Measurements from ENCODE around the gene ARRB2.
"Not testable (repeated sequence)": the region's sequence is repeated elsewhere in the genome, so short reads cannot be mapped to it uniquely, and the experiment has no call there.

ARRB2 gene

DNA sequence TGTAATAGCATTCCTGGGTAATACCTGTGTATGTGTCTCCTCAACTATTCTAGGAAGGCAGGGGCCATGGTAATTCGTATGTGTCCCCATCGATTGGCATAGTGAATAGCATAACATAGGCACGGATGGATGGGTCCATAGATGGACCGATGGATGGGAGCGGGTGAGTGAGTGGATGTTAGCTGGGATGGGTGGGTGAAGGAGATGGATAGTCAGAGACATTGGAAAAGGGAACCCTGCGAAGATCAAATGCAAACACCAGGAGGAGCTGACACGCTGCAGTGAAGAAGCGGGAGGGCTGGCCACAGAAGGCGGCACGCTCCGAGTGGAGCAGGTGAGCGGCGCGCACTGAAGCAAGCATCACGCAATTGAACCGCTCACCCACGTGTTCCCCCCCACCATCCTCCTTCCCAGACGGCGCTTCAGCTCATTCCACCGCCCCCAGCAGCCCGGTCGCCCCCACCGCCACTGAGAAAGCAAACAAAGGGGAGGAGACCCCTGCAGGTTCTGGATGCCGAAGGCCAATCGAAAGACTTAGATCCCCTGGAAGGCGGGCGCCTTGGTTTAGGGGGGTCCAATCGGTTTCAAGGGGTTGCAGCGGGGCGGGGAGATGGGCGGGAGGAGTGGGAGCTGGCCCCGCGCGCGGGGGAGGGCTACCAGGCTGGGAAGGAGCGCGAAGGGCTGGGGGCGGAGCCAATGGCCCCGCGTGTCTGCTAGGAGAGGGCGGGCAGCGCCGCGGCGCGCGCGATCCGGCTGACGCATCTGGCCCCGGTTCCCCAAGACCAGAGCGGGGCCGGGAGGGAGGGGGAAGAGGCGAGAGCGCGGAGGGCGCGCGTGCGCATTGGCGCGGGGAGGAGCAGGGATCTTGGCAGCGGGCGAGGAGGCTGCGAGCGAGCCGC, at the start of gene ARRB2:
Gene ARRB2 (plus strand): TSS at position 839 of the 899 bp plus-strand sequence. CDS start 90 bp downstream, outside the sequence.
- in situ Hi-C loops (cut with HindIII; ENCODE audit: low pct_ligation_motif_present, low pct_unique_long_range_greater_than_20kb, low sequenced_read_pairs), result no loop called here
- DNase-seq, result peak; percentile 99

DNA sequence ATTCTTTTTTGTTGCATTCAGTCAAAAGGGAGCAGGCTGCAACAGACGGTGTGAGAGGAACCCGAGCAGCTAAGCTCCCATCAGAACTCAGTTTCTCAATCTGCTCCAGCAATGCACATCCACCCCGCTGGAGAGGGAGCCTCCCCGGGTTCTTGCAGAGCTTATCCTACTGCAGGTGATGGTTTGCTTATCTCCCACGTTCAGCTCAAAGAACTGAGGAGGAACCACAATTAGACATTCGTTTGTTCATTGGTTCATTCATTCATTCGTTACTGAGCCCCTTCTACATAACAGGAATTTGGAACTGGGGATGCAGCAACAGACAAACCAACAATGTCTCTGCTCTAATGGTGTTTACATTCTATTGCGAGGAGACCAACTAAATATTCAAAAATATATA, 46.7 kb upstream of the ARRB2 start:
- in situ Hi-C loops (cut with HindIII; ENCODE audit: low pct_ligation_motif_present, low pct_unique_long_range_greater_than_20kb, low sequenced_read_pairs), result no loop called here
- DNase-seq, result no peak

DNA sequence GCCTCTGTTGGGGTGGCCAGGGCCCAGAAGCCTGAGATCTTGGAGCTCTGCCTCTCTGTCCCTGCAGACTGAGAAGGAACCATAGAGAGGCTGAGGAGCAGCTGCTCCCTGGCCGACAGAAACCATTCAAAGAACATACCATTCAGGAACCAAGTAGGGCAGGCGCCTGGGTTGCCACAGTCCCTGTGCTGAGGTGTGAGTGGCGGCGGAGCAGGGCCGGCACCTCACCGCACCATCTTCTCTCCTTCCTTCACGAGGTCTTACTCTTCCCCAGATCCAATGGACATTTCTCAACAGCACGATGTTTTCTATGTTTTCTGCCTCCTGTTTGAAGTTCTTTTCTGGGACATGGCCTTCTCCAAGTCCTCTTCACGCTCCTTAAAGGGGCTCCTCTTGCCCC, 46.2 kb upstream of the ARRB2 start:
- no peak for DNase-seq
- in situ Hi-C loops (cut with HindIII; ENCODE audit: low pct_ligation_motif_present, low pct_unique_long_range_greater_than_20kb, low sequenced_read_pairs), result no loop called here

DNA sequence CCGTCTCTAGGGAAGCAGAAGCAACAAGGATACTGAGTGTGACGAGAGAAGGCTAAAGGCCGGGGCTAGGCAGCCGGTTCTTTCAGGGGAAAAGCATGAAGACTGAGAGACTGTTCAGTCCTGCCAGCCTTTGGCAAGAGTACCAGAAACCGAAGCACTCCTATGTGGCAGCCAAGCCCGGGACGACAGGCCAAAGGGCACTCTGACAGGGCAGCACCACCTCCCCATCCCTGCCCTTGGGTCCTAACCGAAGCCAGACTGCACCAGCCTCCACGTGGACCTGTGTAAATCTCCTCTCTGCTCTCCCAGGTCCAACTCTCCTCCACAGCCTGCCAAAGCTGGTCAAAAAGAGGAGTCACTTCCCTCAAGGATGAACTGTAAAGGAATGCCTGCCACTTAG, 45.4 kb upstream of the ARRB2 start:
- in situ Hi-C loops (cut with HindIII; ENCODE audit: low pct_ligation_motif_present, low pct_unique_long_range_greater_than_20kb, low sequenced_read_pairs), result no loop called here
- DNase-seq, result no peak

DNA sequence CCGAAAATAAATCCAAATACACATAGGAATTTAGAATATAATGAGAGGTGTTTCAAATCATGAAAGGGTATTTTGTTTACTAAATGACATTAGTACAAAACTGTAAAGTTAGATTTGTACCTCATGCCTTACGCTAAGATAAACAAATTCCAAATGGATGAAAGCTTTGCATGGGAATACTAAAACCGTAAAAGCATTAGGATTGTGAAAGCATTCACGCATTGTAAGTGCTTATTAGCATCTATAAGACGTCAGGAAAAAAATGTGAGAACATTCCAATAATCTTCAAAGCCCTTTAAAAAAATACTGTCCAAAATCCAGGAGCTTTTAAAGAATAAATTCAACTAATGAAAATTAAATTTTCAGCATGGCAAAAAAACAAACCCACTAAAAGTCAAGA, 44.1 kb upstream of the ARRB2 start:
- in situ Hi-C loops (cut with HindIII; ENCODE audit: low pct_ligation_motif_present, low pct_unique_long_range_greater_than_20kb, low sequenced_read_pairs), result no loop called here
- DNase-seq, result no peak

DNA sequence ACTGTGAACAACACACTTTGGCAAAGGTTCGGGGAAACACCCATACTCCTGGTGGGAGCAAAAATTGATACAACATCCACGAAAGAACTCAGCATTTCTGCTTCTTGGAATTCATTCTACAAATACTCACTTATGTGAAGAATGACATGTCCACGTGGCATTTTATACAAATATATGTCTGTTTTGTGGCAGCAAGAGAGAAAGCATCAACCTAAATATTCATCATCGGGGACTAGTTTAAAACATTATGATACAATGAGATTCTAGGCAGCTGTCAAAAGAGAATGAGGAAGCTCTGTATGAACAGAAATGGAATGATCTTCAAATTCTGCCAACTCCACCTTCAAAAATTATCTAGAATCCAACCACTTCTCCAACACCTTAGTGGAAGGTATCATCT, 43.3 kb upstream of the ARRB2 start:
- no peak for DNase-seq
- in situ Hi-C loops (cut with HindIII; ENCODE audit: low pct_ligation_motif_present, low pct_unique_long_range_greater_than_20kb, low sequenced_read_pairs), result no loop called here

DNA sequence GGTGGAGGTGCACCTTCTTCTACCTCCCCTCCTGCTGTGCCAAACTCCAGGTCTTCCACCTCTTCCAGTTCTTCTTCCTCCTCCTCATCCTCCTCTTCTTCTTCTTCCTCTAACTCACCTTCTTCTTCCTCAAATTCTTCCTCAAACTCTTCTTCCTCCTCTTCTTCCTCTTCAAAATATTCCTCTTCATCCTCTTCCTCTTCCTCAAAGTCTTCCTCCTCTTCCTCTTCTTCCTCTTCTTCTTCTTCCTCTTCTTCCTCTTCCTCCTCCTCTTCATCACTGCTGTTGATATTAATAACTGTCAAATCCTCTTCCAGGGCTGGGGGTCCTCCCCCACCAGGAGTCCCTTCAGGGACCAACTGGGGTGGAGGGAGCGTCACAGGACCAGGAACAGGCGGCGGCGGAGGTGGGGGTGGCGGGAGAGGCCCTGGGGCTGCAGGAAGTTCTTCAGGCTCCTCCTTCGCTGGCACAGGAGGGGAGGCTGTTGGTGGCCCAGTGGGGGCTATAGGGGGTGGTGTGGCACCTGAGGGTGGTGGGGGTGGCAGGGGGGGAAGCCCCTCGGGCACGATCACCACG, 38.3 kb upstream of the ARRB2 start:
- in situ Hi-C loops (cut with HindIII; ENCODE audit: low pct_ligation_motif_present, low pct_unique_long_range_greater_than_20kb, low sequenced_read_pairs), result no loop called here
- DNase-seq, result no peak

DNA sequence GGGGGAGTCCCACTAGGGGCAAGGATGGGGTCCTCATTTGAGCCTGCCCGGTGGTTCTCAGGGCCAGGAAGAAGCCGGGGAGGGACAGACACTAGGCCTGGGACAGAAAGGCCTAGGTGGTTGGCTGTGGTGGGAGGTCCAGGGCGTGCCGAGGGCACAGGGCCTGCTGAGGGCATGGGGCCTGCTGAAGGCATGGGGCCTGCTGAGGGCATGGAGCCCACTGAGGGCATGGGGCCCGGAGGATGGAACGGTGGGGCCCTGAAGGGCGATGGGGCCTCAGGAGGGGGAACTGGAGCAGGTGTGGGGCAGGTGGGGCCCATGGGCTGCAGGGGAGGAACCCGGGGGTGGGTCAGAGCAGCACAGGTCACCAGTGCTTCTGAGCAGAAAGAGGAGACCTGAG, 37.7 kb upstream of the ARRB2 start:
- no peak for DNase-seq
- in situ Hi-C loops (cut with HindIII; ENCODE audit: low pct_ligation_motif_present, low pct_unique_long_range_greater_than_20kb, low sequenced_read_pairs), result no loop called here

DNA sequence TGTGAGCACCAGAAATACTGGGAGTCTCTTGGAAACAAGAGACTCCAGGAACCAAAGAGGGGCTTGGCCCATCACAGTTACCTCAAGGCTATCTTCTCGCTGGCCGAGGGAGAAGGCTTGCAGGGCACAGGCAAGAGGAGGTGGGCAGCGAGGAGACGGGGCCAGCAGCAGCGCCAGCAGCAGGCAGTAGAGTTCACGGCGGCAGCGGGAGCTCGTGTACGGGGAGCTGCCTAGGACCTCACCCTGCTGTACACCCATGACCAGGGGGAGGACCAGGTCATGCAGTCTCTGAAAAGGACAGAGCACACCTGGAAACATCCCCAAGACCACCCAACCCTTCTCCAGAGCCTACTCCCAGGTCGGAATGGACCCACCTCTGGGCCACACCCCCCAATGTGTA, 37.3 kb upstream of the ARRB2 start:
- in situ Hi-C loops (cut with HindIII; ENCODE audit: low pct_ligation_motif_present, low pct_unique_long_range_greater_than_20kb, low sequenced_read_pairs), result no loop called here

DNA sequence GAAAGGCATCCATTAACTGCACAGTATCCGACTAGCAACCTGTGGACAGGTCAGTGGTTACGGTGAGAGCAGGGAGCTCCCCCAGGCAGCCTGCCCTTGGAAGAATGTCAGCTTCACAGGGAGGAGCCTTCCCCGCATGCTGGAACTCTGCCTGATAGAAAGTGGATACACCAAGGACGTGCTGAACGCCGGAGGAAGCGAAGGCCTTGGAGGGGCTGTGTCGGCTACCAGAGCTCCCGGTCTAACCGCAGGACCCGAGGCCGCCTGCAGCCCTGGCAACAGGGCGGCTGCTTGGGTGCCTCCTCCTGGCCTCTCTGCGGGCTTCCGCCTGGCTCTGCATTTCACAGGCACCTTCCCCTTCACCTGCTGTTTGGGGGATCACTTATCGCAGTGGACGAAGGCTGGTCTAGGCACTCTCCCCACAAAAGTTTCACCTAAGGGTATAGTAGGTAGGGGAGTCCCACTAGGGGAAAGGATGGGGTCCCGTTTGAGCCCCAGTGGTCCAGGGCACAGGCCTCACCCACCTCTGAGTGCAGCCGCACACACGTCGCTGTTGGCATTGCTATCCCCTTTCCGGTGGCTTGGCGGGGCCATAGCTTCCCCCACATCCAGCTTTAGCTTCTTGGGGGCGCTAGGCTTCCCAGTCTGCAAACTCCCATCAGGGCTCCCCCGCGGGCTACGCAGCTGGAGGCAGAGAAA, 36.3 kb upstream of the ARRB2 start:
- DNase-seq, result no peak
- in situ Hi-C loops (cut with HindIII; ENCODE audit: low pct_ligation_motif_present, low pct_unique_long_range_greater_than_20kb, low sequenced_read_pairs), result no loop called here

More for the DNA sequence above, 37.3 kb upstream of the ARRB2 start:
- no peak for DNase-seq

DNA sequence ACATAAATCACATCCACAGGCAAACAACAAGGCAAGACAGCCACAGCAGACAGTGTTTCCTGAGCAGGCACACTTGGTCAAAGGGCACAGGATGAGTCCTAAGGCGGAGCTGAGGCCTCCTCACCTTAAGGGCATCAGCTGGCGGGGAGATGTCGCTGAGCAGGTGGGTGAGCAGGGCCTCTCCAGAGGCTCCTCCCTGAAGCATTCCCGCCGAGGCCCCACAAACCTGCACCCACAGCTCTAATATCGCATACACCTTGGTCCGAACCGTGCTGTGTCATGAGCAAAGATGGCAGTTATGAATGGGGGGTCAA, 35.8 kb upstream of the ARRB2 start:
- DNase-seq, result no peak
- in situ Hi-C loops (cut with HindIII; ENCODE audit: low pct_ligation_motif_present, low pct_unique_long_range_greater_than_20kb, low sequenced_read_pairs), result no loop called here

DNA sequence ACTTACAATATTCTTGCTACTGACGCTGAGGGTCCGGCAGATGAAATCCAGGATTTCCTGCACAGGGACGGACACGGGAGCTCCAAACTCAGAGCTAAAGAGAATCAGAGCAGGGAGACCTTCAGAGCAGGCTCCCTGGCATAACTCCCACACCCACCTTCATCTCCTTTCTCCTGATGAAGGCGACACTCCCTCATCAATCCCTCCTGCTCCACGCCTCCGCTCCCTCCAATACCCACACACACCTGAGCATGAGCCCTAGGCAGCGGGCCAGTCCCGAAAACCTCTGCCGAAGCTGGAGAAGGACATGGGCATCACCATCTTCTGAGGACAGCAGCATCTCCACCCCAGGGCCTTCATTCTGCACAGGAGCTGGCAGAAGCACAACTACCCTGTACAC, 34.6 kb upstream of the ARRB2 start:
- in situ Hi-C loops (cut with HindIII; ENCODE audit: low pct_ligation_motif_present, low pct_unique_long_range_greater_than_20kb, low sequenced_read_pairs), result no loop called here
- no peak for DNase-seq

DNA sequence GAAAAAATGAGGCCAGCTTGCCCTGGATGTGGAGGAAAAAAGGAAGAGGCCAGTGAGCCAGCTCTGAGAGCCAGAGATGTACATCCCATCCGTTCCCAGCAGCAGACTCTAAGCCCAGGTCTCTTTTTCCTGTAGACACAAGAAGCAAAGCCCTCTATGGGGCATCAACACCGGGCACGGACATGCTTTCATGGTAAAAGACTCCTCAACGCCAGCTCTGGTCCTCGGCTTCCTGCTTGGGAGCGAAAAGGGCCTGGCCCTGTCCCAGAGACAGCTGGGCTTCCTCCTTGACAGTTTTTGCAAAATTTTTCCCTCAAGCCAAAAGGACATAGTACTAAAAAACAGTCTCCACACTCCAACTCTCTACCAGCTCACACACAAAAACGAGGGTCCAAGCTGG, 33.6 kb upstream of the ARRB2 start:
- in situ Hi-C loops (cut with HindIII; ENCODE audit: low pct_ligation_motif_present, low pct_unique_long_range_greater_than_20kb, low sequenced_read_pairs), result no loop called here
- no peak for DNase-seq

DNA sequence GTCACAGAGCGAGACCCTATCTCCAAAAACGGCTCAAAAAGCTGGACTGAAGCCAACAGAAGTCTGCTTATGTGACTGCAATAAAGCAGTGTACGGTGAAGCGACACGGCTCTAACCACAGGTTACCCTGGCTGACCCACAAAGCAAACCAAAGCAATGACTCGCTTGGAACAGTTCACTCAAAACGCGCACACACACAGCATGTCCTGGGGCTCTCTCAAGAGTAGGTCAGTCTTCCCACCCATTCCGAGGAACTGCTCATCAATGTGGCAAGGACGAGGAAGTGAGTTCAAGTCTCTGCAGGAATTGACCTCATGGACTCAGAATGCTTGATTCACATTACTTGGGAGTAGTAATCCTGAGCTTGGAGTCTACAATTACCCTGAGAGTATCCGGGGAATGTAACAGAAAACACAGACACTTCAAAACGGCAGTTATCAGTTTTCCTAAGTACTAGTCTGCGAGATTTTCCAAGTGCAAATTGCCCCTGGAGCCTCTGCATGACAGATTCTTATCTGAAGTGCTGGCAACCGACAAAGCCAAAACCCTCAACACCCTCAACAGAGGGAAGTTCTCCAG, 31.9 kb upstream of the ARRB2 start:
- peak; percentile 76 for DNase-seq
- in situ Hi-C loops (cut with HindIII; ENCODE audit: low pct_ligation_motif_present, low pct_unique_long_range_greater_than_20kb, low sequenced_read_pairs), result no loop called here

DNA sequence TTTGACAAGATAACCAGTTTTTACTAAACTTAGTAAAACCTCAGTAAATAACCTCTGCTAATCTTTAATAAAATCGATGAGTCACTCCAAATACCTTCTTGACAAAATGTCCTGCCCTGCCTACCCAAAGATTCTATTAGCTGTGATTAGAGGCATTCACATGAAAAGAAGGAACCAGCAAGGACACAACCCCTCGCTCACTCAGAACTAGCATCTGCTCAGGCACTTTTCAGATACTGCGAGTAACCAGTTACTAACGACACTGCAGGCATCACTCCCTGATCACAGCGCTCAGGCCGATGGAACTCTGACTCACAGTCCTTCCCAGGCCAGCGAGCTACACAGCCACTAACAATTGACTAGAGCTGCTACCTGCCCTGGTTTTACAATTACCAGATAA, 30.8 kb upstream of the ARRB2 start:
- DNase-seq, result peak; percentile 81
- in situ Hi-C loops (cut with HindIII; ENCODE audit: low pct_ligation_motif_present, low pct_unique_long_range_greater_than_20kb, low sequenced_read_pairs), result no loop called here

DNA sequence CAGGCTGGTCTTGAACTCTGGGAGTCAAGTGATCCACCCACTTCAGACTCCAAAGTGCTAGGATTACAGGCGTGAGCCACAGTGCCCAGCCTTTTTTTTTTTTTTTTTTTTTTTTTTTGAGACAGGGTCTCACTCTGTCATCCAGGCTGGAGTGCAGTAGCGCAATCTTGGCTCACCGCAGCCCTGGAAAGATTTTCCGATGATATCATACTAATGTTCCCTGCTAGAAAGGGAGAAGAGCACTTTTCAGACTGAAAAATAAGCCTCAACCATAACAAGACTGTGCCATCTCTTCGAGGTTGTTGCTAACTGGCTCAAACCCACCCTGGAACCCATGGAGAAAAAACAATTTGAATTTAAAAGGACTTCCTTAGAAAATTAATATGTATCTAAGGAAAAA, 26.7 kb upstream of the ARRB2 start:
- in situ Hi-C loops (cut with HindIII; ENCODE audit: low pct_ligation_motif_present, low pct_unique_long_range_greater_than_20kb, low sequenced_read_pairs); DNase-seq: not testable (repeated sequence)

DNA sequence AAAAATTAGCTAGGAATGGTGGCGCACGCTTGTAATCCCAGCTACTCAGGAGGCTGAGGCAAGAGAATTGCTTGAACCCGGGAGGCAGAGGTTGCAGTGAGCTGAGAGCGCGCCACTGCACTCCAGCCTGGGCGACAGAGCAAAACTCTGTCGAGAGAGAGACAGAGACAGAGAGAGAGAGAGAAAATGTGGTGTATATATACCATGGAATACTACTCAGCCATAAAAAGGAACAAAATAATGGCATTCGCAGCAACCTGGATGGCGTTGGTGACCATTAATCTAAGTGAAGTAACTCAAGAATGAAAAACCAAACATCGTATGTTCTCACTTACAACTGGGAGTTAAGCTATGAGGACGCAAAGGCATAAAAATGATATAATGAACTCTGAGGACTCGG, 20.6 kb upstream of the ARRB2 start:
- DNase-seq; in situ Hi-C loops (cut with HindIII; ENCODE audit: low pct_ligation_motif_present, low pct_unique_long_range_greater_than_20kb, low sequenced_read_pairs): not testable (repeated sequence)

DNA sequence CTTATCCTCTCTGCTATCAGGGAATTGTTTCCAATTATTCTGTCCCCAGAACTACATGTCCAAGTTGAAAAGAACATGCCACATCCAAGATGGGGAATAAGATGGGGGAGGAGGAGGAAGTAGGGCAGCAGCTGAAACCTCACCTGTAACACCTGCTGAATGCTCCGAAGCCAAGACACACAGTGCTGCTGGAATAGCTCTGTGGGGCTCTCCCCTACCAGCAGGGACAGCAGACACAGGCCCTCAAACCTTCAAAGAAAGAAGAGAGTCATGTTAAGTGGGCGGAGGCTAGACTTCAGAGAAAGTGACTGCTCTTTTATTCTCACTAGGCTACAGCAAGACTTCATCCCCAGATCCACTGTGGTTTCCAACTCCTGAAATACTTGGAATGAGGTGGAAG, 19.7 kb upstream of the ARRB2 start:
- in situ Hi-C loops (cut with HindIII; ENCODE audit: low pct_ligation_motif_present, low pct_unique_long_range_greater_than_20kb, low sequenced_read_pairs), result no loop called here
- no peak for DNase-seq

DNA sequence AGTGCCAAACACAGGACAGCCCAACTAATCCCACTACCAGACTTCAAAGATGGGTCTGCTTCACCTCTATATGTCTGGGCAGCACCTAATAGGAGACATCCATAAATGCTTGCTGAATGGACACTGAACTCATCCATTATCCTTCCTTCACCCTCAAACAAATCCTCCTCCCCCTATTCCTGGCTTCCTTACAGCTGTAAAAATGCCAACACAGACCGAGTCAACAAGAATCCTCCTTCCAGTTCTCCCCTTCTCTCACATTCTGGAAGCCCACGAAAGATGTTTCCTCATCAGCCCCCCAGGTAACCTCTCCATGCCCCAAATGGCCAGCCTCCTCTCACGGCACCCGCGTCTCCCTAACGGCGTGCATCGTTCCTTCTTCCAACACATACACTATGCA, 18.7 kb upstream of the ARRB2 start:
- DNase-seq, result no peak
- in situ Hi-C loops (cut with HindIII; ENCODE audit: low pct_ligation_motif_present, low pct_unique_long_range_greater_than_20kb, low sequenced_read_pairs), result no loop called here

Measured in ACHN (cell line).